GM10847 (cell line): ENCODE results near the gene FLVCR2.

Experiments
- POLR2A ChIP-seq: IDR thresholded peaks from 2 replicates; pipeline ENCODE4 v1.6.1; 2011; ENCODE audit not compliant: insufficient read length; ENCODE audit errors: extremely low read depth

Gene FLVCR2

DNA sequence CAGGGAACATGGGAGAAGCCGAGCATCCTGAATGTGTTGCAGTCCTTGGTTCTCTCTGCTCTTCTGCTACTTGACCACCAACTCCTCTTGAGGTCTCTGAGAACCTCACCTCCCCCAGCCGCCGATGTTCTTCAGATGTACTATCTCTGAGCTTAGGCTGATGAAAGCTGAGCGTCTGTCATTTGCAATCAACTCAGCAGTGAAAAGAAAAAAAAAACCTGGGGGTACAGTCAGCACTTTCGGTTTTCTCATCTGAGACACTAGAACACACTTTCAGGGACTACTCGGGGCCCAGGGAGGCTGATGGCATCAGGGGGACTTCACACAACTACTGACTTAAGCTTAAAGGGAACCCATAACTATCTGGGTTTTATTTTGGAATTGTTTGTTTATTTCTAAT, 9.6 kb upstream of the FLVCR2 start:
- TF ChIP-seq POLR2A = no peak

DNA sequence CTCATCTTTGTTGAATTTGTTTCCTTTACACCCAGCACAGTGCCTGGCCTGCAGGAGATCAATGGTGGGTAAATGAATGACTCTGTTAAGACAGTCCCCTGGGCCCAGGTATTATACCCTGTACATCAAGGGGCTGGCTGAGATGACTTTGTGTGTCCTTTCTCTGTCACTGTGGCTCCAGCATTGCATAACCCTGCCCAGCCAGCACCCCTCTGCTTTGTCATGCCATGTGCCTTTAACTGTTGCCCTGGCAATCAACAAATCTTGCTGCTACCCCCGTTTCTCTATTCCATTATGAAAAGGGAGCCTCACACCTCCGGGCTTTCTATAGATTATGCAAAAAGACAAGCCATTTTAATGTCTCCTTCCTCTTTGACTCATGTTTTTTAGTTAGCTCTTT, 7.6 kb upstream of the FLVCR2 start:
- no peak for TF ChIP-seq POLR2A

DNA sequence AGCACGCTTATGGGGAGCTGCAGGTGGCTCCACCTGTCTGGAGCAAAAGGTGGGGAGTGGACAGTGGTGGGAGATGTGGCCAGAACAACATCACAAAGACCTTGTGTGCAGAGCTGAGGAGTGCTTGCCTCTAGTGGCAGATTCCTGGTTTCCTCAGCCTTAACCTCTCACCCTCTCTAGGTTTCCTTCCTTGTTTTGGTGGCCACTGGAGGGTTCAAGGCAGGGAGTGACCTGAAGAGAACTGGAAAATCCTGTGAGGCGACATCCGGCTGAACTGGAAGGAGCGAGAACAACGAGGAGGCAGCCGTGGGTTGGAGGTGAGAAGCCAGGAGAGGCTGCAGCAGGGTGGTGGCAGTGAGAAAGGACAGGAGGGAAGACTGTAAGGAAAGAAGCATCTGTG, 6.3 kb upstream of the FLVCR2 start:
- TF ChIP-seq POLR2A = no peak

DNA sequence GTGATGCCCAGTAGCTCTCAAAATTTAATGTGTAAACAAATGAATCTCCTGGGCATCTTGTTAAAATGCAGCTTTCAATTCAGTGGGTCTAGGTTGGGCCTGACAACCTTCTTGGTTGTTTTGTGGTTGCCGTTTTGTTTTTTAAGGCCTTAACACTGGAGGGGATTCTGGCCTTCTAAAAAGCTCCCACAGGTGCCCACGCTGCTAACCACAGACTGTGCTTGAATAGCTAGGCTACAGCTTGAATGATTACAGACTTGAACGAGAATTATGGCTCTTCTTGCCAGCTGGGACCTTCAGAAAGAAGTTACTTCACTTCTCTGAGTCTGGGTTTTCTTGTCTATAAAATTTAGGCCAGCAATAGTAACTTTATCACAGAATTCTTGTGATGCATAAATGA, 1.3 kb upstream of the FLVCR2 start:
- no peak for TF ChIP-seq POLR2A

DNA sequence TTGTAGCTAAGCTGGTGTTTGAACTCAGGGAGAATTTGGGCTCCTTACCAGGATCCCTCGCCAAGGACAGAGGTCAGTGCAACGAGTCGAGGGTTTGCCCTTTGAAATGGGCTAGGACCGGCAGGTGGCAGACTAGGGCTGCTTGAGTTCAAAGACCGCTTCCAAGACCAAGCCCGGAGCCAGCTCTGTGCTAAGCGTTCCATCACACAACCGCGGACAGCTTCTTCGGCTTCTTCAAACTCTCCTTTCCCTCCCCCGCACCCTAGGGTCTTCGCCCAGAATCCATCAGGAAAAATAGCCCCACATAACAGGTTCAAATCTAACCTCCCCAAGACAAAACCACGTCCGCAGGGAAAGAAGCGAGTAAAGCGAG, 705 bp upstream of the FLVCR2 start:
- TF ChIP-seq POLR2A = no peak

DNA sequence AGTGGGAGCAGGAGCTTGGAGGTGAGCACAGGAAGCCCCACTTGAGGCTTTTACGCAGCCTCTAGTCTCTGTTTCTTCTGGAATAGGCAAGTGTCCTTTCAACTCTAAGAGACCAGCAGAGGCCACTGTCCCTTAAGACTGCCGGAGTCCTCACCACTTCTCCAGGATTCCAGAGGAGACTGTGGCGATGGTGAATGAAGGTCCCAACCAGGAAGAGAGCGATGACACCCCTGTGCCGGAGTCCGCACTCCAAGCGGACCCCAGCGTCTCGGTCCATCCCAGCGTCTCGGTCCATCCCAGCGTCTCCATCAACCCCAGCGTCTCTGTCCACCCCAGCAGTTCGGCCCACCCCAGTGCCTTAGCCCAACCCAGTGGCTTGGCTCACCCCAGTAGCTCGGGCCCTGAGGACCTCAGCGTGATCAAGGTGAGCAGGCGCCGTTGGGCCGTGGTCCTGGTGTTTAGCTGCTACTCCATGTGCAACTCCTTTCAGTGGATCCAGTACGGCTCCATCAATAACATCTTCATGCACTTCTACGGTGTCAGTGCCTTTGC, 442 bp downstream of the FLVCR2 start:
- TF ChIP-seq POLR2A = no peak

DNA sequence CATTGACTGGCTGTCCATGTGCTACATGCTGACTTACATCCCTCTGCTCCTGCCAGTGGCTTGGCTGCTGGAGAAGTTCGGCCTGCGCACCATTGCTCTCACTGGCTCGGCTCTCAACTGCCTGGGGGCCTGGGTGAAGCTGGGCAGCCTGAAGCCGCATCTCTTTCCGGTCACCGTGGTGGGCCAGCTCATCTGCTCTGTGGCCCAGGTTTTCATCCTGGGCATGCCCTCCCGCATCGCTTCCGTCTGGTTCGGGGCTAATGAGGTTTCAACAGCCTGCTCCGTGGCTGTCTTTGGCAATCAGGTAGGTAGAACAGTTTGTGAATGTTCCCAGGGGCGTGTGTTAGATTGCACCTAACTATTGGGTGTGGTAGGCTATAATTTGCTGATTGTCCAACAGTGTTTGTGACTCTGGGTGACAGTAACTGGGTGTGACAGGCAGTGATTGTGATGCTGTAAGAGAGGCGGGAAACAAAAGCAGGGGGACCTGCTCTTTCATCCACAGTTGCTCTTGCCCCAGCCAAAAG, 981 bp downstream of the FLVCR2 start:
- TF ChIP-seq POLR2A = no peak

DNA sequence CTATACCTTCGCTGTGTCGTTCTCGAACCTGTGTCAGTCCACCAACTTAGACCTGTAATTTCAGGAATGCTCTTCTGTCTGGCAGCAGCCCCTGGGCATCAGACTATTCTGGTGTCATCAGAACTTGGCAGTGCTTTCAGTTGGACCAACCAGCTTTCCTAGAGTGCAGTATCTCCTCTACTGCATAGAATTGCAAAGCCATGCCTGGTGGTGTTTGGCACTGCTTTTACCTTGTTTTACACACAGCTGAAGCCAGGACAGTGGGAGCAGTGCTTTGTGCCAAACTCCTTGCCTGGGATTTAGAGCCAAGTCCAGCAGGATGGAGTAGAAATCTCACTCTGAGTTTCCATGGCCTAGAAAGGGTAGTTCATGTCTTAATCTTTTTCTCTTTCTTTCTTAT, 1.5 kb downstream of the FLVCR2 start:
- TF ChIP-seq POLR2A = no peak

DNA sequence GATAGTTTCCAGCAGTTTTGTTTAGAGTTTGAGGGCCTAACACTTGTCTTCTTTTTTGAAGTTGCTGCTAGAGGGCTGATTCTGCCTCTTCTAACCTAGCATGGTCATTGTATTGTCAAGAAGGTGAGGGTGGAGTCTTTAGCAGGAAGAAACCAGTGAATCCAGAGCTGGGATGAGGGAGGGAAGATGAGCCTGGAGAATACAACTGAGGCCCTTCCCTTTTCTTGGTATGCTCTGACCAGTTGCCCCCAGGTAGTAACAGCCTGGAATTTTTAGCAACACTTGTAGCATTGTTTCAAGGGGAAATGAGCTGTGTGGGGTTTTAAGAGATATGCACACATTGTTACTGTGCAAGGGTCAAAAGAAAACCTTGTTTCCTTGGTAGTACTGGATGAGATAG, 9.0 kb downstream of the FLVCR2 start:
- no peak for TF ChIP-seq POLR2A

DNA sequence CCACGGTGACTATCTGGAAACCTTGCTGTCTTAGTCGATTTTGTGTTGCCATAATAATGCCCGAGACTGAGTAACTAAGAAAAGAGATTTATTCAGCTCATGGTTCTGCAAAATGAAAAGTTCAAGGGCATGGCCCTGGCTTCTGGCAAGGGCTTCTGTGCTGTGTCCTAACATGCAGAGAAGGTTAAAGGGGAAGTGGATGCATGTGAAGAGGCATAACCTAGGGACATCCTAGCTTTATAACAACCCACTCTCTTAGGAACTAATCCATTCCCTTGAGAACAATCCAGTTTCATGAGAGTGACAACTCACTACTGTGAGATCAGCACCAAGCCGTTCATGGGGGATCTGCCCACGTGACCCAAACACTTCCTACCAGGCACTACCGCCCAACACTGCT, 11.5 kb downstream of the FLVCR2 start:
- no peak for TF ChIP-seq POLR2A

DNA sequence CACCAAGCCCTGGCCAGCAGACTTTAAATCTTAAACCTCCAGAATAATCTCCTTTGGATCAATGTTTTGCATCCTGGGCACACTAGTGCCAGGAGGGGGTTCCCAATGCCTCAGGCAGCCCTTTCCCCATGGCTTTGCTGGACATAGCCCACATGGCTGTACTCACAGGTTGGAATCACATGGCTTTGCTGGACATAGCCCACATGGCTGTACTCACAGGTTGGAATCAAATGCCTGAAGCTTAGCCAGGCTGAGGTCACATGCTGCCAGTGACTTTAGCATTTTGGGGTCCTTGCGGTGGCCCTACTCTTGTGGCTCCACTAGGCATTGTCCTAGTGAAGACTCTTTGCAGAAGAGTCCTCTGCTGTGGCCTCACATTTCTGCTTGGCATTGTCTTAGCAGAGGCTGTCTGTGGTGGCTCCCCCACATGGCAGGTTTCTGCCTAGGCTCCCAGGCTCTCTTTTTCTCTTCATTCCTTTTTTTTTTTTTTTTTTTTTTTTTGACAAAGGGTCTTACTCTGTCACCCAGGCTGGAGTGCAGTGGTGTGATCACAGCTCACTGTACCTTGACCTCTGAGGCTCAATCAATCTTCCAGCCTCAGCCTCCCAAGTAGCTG, 13.0 kb downstream of the FLVCR2 start:
- no peak for TF ChIP-seq POLR2A

DNA sequence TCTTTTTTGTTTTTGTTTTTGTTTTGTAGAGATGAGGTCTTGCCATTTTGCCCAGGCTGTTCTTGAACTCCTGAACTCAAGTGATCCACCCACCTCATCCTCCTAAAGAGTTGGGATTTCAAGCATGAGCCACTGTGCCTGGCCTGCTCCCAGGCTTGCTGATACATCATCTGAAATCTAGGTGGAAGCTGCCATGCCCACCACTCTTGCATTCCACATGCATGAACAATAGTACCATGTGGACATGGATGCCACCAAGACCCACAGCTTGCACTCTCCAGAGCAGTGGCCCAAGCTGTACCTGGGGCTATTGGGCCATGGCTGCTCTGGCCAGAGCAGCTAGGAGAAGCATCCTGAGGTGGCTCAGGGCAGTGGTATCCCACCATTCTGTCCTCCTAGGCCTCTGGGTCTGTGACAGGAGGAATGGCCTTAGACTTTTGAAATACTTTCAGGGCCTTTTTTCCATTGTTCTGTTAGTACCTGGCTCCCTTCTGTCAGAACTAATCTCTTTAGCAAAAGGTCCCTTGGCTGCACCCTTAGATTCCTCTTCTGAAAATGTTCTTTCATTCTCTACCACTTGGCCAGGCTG, 13.7 kb downstream of the FLVCR2 start:
- no peak for TF ChIP-seq POLR2A

DNA sequence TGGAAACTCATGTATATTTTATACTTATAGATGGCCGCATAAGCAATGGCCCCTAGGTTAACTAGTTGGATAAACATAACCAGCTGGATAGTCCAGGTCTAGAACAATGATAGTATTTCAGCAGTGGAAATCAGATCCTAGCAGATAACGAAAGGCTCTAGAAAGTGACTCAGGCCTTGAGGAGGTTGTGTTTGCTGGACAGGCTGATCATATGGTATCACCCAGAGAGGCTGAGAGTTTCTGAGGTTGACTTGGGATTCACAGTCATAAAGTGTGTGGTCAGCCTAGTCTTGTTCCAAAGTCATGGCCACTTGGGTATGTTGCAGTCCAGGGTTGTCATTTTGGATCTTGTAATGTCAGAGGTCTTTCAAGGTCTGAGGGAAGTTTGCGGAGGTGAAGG, 16.8 kb downstream of the FLVCR2 start:
- no peak for TF ChIP-seq POLR2A

DNA sequence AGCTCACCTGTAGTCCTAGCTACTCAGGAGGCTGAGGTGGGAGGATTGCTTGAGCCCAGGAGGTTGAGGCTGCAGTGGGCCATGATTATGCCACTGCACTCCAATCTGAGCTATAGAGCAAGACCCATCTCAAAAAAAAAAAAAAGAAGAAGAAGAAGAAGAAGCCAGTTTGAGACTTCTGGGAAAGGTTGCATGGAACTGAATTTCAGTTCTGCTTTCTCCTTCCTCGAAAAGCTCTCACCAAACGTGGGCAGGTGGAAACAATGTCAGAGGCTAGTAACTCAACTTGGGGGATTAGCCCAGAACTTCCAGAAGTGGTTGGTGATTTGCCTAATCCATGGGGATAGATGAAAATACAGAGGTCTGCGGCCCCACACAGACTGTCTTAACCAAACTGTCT, 18.7 kb downstream of the FLVCR2 start:
- TF ChIP-seq POLR2A = no peak

DNA sequence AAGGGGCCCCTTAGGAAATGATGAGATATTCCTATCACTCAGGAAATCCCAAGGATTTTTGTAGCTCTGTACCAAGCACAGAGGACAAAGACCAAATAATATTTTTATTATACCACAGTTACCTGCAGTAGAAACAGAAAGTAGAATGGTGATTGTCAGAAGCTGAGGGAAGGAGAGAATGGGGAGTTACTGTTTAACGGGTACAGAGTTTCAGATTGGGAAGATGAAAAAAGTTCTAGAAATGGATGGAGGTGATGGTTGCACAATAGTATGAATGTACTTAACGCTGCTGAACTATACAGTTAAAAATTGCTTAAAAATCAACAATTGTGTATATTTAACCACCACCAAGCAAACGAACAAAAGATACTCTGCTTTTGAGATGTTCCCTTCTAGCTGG, 24.1 kb downstream of the FLVCR2 start:
- TF ChIP-seq POLR2A = no peak

DNA sequence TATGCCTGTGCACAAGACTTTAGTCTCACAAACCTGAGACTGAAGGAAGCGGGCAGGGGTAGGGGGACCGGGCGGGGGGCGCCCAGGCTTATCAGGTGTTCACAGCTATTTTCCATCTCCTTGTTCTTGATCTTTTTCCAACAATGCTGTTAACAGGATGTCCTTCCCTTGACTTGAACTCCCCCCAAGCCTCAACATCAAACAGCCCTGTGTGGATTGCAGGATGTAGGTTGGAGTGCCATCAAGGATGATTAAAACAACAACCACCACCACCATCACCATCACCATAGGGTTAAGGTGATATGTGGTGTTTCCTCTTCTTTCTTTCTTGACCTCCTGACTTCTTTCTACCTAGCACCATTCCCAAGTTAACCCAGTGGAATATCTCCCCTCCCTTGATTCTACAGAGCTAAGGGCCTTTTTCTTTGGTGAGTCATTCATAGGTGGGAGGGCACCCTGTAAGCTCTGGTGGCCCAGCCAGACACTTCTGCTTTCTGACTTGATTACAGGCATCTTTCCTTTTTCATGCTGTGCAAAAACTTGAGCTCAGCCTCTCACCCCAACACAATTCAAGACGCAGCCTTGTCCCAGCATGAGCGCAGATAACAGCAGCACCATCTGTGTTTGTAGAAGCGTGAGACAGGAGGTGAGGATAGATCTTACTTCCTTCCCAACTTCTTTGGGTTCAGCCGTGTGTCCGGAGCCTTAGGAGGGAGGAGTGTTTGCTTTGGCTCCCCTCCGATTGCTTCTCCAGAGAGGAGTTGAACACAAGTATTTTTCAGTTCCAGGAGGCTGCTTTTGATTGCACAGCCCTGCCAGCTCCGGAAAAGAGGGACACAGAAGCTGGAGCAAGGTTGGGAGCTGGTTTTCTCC, 26.8 kb downstream of the FLVCR2 start:
- TF ChIP-seq POLR2A = no peak
